ENCODE results near the gene CFAP77. TPM values are rescaled to one million over a fixed set of nuclear protein-coding genes. Genes with fewer than 3 reads are reported as not detected.

The CFAP77 gene
- total RNA-seq, 1 donor from 2014 or later, result 1.8 TPM

DNA sequence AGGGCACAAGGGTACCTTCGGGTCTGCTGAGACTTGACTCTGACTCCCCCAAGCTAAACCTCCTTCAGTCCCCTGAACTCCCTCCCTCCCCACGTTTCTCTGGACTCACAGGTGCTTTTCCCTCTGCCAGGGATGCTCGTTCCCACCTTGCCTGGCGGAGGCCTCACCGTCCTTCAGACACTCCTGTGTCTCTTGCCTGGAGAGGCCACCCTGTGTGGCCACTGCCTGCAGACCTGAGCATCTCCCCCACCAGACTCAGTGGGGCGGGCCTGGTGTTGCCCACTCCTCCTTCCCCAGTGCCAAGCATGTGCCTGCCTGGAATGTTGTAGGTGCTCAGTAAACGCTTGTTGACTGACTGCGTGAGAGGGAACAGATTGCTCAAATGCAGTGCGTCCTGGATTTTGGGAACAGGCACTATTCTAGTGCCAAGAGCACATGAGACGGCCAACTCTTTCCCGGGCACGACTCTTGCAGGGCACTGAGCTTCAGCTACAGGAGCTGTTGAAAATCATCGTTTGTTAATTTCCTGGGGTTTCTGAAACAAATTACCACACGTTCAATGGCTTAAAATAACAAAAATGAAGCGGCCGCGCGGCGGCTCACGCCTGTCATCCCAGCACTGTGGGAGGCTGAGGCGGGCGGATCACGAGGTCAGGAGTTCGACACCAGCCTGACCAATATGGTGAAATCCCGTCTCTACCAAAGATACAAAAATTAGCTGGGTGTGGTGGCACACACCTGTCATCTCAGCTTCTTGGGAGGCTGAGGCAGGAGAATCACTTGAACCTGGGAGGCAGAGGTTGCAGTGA lies 101.4 kb downstream of the CFAP77 start:
- Histone ChIP-seq H3F3A (ENCODE audit: low read depth) (peaks cover 3% of the 10 kb centered on the region), H2AFZ (replicated peaks) (no peak overlapping the region), H3K9ac (no peak overlapping the region), H3K9me3 (ENCODE audit: low read depth) (no peaks in the 10 kb centered on the region), H3K4me2 (no peak overlapping the region), H3K27ac (no peak overlapping the region), H3K36me3 (no peaks in the 10 kb centered on the region), H4K20me1 (ENCODE audit: low read depth) (no peaks in the 10 kb centered on the region), H3K79me2 (ENCODE audit: low read depth) (no peaks in the 10 kb centered on the region), H3K4me1 (peaks cover 8% of the 10 kb centered on the region), H3K27me3 (peaks cover 5% of the 10 kb centered on the region), H3K4me3 (no peak overlapping the region)
- DNase-seq (ENCODE audit: low spot score), result no peak
- no peaks in the 10 kb centered on the region for H3K9me3 Mint-ChIP-seq
- peaks cover 6% of the 10 kb centered on the region for H3K27me3 Mint-ChIP-seq (ENCODE audit: insufficient read depth, low read depth)
- peaks cover 32% of the 10 kb centered on the region for H3K4me1 Mint-ChIP-seq
- no peak overlapping the region for H3K4me3 Mint-ChIP-seq
- no peaks in the 10 kb centered on the region for H3K36me3 Mint-ChIP-seq
- TF ChIP-seq, protein P1, sequence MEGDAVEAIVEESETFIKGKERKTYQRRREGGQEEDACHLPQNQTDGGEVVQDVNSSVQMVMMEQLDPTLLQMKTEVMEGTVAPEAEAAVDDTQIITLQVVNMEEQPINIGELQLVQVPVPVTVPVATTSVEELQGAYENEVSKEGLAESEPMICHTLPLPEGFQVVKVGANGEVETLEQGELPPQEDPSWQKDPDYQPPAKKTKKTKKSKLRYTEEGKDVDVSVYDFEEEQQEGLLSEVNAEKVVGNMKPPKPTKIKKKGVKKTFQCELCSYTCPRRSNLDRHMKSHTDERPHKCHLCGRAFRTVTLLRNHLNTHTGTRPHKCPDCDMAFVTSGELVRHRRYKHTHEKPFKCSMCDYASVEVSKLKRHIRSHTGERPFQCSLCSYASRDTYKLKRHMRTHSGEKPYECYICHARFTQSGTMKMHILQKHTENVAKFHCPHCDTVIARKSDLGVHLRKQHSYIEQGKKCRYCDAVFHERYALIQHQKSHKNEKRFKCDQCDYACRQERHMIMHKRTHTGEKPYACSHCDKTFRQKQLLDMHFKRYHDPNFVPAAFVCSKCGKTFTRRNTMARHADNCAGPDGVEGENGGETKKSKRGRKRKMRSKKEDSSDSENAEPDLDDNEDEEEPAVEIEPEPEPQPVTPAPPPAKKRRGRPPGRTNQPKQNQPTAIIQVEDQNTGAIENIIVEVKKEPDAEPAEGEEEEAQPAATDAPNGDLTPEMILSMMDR (IDR thresholded peaks at IDR 0.05), result no peak
- TF ChIP-seq EZH2phosphoT487 (IDR thresholded peaks at IDR 0.05), result no peak
- no peak for TF ChIP-seq EZH2 (IDR thresholded peaks at IDR 0.05)
- H3K27ac Mint-ChIP-seq, result no peak overlapping the region

DNA sequence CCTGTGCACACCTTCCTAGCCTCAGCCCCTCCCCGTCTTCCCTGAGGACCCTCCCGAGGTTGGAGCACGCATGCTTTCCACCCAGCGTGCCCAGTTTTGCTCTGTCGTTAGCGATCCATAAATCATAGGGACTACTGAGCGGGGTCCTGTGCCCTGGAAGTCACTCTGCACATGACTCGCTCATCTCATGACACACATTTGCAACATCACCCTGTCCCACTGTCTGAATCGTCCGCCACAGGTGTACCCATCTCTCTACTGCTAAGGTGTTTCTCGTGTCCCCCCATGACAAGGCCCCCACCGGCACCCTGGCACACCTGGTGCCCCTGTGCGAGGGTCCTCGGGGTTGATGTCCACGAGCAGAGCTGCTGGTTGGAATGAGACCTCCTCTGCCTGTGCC lies 103.4 kb downstream of the CFAP77 start:
- Histone ChIP-seq H3F3A (ENCODE audit: low read depth) (no peaks in the 10 kb centered on the region), H3K9ac (no peak overlapping the region), H3K79me2 (ENCODE audit: low read depth) (no peaks in the 10 kb centered on the region), H3K36me3 (no peaks in the 10 kb centered on the region), H3K27me3 (no peaks in the 10 kb centered on the region), H3K4me3 (no peak overlapping the region), H4K20me1 (ENCODE audit: low read depth) (no peaks in the 10 kb centered on the region), H3K4me1 (peaks cover 11% of the 10 kb centered on the region), H3K9me3 (ENCODE audit: low read depth) (no peaks in the 10 kb centered on the region), H3K4me2 (no peak overlapping the region), H3K27ac (no peak overlapping the region), H2AFZ (replicated peaks) (no peak overlapping the region)
- H3K4me1 Mint-ChIP-seq, result peaks cover 18% of the 10 kb centered on the region
- peaks cover 5% of the 10 kb centered on the region for H3K27me3 Mint-ChIP-seq (ENCODE audit: insufficient read depth, low read depth)
- peak overlapping the region; percentile 16 for H3K27ac Mint-ChIP-seq
- DNase-seq (ENCODE audit: low spot score), result no peak
- TF ChIP-seq, protein P1 (IDR thresholded peaks at IDR 0.05), result no peak
- TF ChIP-seq EZH2 (IDR thresholded peaks at IDR 0.05) (no peak), EZH2phosphoT487 (IDR thresholded peaks at IDR 0.05) (no peak)
- H3K4me3 Mint-ChIP-seq, result no peak overlapping the region
- H3K36me3 Mint-ChIP-seq, result no peaks in the 10 kb centered on the region
- no peaks in the 10 kb centered on the region for H3K9me3 Mint-ChIP-seq

DNA sequence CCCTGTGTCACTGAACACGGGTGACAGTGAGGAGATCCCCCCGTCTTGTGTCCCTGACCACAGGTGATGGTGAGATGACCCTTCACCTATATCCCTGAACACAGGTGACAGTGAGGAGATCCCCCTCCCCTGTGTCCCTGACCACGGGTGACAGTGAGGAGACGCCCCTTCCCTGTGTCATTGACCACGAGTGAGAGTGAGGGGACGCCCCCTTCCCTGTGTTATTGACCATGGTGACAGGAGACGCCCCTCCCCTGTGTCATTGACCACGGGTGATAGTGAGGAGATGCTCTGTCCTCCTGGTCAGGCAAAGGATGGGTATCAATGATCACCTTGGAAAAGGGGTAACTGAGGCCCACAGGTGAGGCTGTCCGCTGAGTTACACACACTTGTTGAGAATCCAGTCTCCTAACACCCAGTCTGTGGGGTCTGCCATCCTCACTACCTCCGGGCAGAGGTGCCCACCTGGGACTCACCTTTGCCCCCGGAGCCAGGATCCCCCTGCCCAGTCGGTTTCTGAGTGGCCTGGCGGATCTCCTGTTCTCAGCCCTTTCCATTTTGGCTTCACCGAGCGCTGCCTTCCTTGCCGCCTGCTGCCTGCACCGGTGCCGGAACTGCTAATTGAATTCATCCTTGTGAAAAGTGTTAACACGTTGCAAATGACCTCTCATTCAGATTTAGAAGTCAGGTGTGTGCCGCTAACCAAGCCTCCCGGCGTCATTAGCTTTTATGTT lies 104.2 kb downstream of the CFAP77 start:
- no peak overlapping the region for H3K27ac ChIP-seq
- no peaks in the 10 kb centered on the region for H3K36me3 ChIP-seq
- no peak overlapping the region for H3K9ac ChIP-seq
- no peaks in the 10 kb centered on the region for H3K36me3 Mint-ChIP-seq
- H4K20me1 ChIP-seq (ENCODE audit: low read depth), result no peaks in the 10 kb centered on the region
- no peak overlapping the region for H3K4me3 Mint-ChIP-seq
- no peaks in the 10 kb centered on the region for H3K9me3 Mint-ChIP-seq
- no peaks in the 10 kb centered on the region for H3F3A ChIP-seq (ENCODE audit: low read depth)
- peaks cover 11% of the 10 kb centered on the region for H3K4me1 ChIP-seq
- no peak overlapping the region for H2AFZ ChIP-seq (replicated peaks)
- H3K27me3 Mint-ChIP-seq (ENCODE audit: insufficient read depth, low read depth), result peaks cover 5% of the 10 kb centered on the region
- no peaks in the 10 kb centered on the region for H3K79me2 ChIP-seq (ENCODE audit: low read depth)
- DNase-seq (ENCODE audit: low spot score), result no peak
- peak overlapping the region; percentile 6 for H3K4me2 ChIP-seq
- H3K27ac Mint-ChIP-seq, result no peak overlapping the region
- H3K4me3 ChIP-seq, result no peak overlapping the region
- no peaks in the 10 kb centered on the region for H3K9me3 ChIP-seq (ENCODE audit: low read depth)
- H3K27me3 ChIP-seq, result no peaks in the 10 kb centered on the region
- peaks cover 18% of the 10 kb centered on the region for H3K4me1 Mint-ChIP-seq
- TF ChIP-seq, protein P1 (IDR thresholded peaks at IDR 0.05), result no peak
- no peak for TF ChIP-seq EZH2 (IDR thresholded peaks at IDR 0.05)
- TF ChIP-seq EZH2phosphoT487 (IDR thresholded peaks at IDR 0.05), result no peak

All from neural progenitor cell (in vitro differentiated cells).